ENCODE data around the gene TTYH1.

The TTYH1 gene

GRCh38 chr19:54391589-54392061 is 23.6 kb upstream of the TTYH1 start:
- peaks cover 7 to 10% of the 10 kb centered on the region in 2 donors for H3K27me3 ChIP-seq (ENCODE audit: control insufficient read depth in 2 of 2, insufficient read depth in 2 of 2, low read length in 2 of 2)
- H3K9ac ChIP-seq (ENCODE audit: low read depth in 1 of 2, low read length in 2 of 2): no peak overlapping the region
- no peak overlapping the region for H3K4me3 ChIP-seq (ENCODE audit: low read length in 2 of 2)
- no peaks in the 10 kb centered on the region for H3K36me3 ChIP-seq (ENCODE audit: control insufficient read depth in 2 of 2, insufficient read depth in 2 of 2, low read length in 2 of 2)
- no peaks in the 10 kb centered on the region for H3K9me3 ChIP-seq (ENCODE audit: control insufficient read depth in 2 of 2, low read length in 2 of 2)
- H3K4me1 ChIP-seq (ENCODE audit: control insufficient read depth in 2 of 2, insufficient read depth in 2 of 2, low read length in 2 of 2): peaks cover 0 to 6% of the 10 kb centered on the region in 2 donors
- H3K27ac ChIP-seq (ENCODE audit: low read depth in 2 of 2, low read length in 2 of 2): no peak overlapping the region

GRCh38 chr19:54392105-54392504 is 23.2 kb upstream of the TTYH1 start:
- Histone ChIP-seq H3K27me3 (ENCODE audit: control insufficient read depth in 2 of 2, insufficient read depth in 2 of 2, low read length in 2 of 2) (peaks cover 7 to 10% of the 10 kb centered on the region in 2 donors), H3K4me3 (ENCODE audit: low read length in 2 of 2) (no peak overlapping the region), H3K27ac (ENCODE audit: low read depth in 2 of 2, low read length in 2 of 2) (no peak overlapping the region), H3K9ac (ENCODE audit: low read depth in 1 of 2, low read length in 2 of 2) (no peak overlapping the region), H3K36me3 (ENCODE audit: control insufficient read depth in 2 of 2, insufficient read depth in 2 of 2, low read length in 2 of 2) (no peaks in the 10 kb centered on the region), H3K9me3 (ENCODE audit: control insufficient read depth in 2 of 2, low read length in 2 of 2) (no peaks in the 10 kb centered on the region), H3K4me1 (ENCODE audit: control insufficient read depth in 2 of 2, insufficient read depth in 2 of 2, low read length in 2 of 2) (peaks cover 0 to 6% of the 10 kb centered on the region in 2 donors)

GRCh38 chr19:54393381-54393780 is 21.9 kb upstream of the TTYH1 start:
- H3K4me1 ChIP-seq (ENCODE audit: control insufficient read depth in 2 of 2, insufficient read depth in 2 of 2, low read length in 2 of 2): peaks cover 0 to 6% of the 10 kb centered on the region in 2 donors
- H3K36me3 ChIP-seq (ENCODE audit: control insufficient read depth in 2 of 2, insufficient read depth in 2 of 2, low read length in 2 of 2): no peaks in the 10 kb centered on the region
- H3K27ac ChIP-seq (ENCODE audit: low read depth in 2 of 2, low read length in 2 of 2): no peak overlapping the region
- peaks cover 3 to 10% of the 10 kb centered on the region in 2 donors for H3K27me3 ChIP-seq (ENCODE audit: control insufficient read depth in 2 of 2, insufficient read depth in 2 of 2, low read length in 2 of 2)
- H3K9ac ChIP-seq (ENCODE audit: low read depth in 1 of 2, low read length in 2 of 2): no peak overlapping the region
- H3K9me3 ChIP-seq (ENCODE audit: control insufficient read depth in 2 of 2, low read length in 2 of 2): no peaks in the 10 kb centered on the region
- no peak overlapping the region for H3K4me3 ChIP-seq (ENCODE audit: low read length in 2 of 2)

- H3K9me3 ChIP-seq (ENCODE audit: control insufficient read depth in 2 of 2, low read length in 2 of 2): no peaks in the 10 kb centered on the region
- peaks cover 0 to 2% of the 10 kb centered on the region in 2 donors for H3K27me3 ChIP-seq (ENCODE audit: control insufficient read depth in 2 of 2, insufficient read depth in 2 of 2, low read length in 2 of 2)
- no peaks in the 10 kb centered on the region for H3K36me3 ChIP-seq (ENCODE audit: control insufficient read depth in 2 of 2, insufficient read depth in 2 of 2, low read length in 2 of 2)
- H3K4me1 ChIP-seq (ENCODE audit: control insufficient read depth in 2 of 2, insufficient read depth in 2 of 2, low read length in 2 of 2): no peaks in the 10 kb centered on the region
- H3K4me3 ChIP-seq (ENCODE audit: low read length in 2 of 2): no peak overlapping the region
- no peak overlapping the region for H3K27ac ChIP-seq (ENCODE audit: low read depth in 2 of 2, low read length in 2 of 2)
- no peak overlapping the region for H3K9ac ChIP-seq (ENCODE audit: low read depth in 1 of 2, low read length in 2 of 2)
Measured at GRCh38 chr19:54395685-54396084, 19.6 kb upstream of the TTYH1 start.

- Histone ChIP-seq H3K36me3 (ENCODE audit: control insufficient read depth in 2 of 2, insufficient read depth in 2 of 2, low read length in 2 of 2) (no peaks in the 10 kb centered on the region), H3K4me3 (ENCODE audit: low read length in 2 of 2) (no peak overlapping the region), H3K9me3 (ENCODE audit: control insufficient read depth in 2 of 2, low read length in 2 of 2) (no peaks in the 10 kb centered on the region), H3K27me3 (ENCODE audit: control insufficient read depth in 2 of 2, insufficient read depth in 2 of 2, low read length in 2 of 2) (no peaks in the 10 kb centered on the region), H3K4me1 (ENCODE audit: control insufficient read depth in 2 of 2, insufficient read depth in 2 of 2, low read length in 2 of 2) (no peaks in the 10 kb centered on the region), H3K27ac (ENCODE audit: low read depth in 2 of 2, low read length in 2 of 2) (no peak overlapping the region), H3K9ac (ENCODE audit: low read depth in 1 of 2, low read length in 2 of 2) (no peak overlapping the region)
Measured at GRCh38 chr19:54399189-54399588, 16.1 kb upstream of the TTYH1 start.

GRCh38 chr19:54400913-54401312 is 14.4 kb upstream of the TTYH1 start:
- H3K27me3 ChIP-seq (ENCODE audit: control insufficient read depth in 2 of 2, insufficient read depth in 2 of 2, low read length in 2 of 2): no peaks in the 10 kb centered on the region
- no peak overlapping the region for H3K9ac ChIP-seq (ENCODE audit: low read depth in 1 of 2, low read length in 2 of 2)
- H3K4me3 ChIP-seq (ENCODE audit: low read length in 2 of 2): no peak overlapping the region
- H3K9me3 ChIP-seq (ENCODE audit: control insufficient read depth in 2 of 2, low read length in 2 of 2): no peaks in the 10 kb centered on the region
- no peaks in the 10 kb centered on the region for H3K4me1 ChIP-seq (ENCODE audit: control insufficient read depth in 2 of 2, insufficient read depth in 2 of 2, low read length in 2 of 2)
- H3K27ac ChIP-seq (ENCODE audit: low read depth in 2 of 2, low read length in 2 of 2): no peak overlapping the region
- H3K36me3 ChIP-seq (ENCODE audit: control insufficient read depth in 2 of 2, insufficient read depth in 2 of 2, low read length in 2 of 2): no peaks in the 10 kb centered on the region

- no peaks in the 10 kb centered on the region for H3K36me3 ChIP-seq (ENCODE audit: control insufficient read depth in 2 of 2, insufficient read depth in 2 of 2, low read length in 2 of 2)
- H3K4me3 ChIP-seq (ENCODE audit: low read length in 2 of 2): no peak overlapping the region
- H3K27me3 ChIP-seq (ENCODE audit: control insufficient read depth in 2 of 2, insufficient read depth in 2 of 2, low read length in 2 of 2): no peaks in the 10 kb centered on the region
- no peaks in the 10 kb centered on the region for H3K9me3 ChIP-seq (ENCODE audit: control insufficient read depth in 2 of 2, low read length in 2 of 2)
- H3K4me1 ChIP-seq (ENCODE audit: control insufficient read depth in 2 of 2, insufficient read depth in 2 of 2, low read length in 2 of 2): no peaks in the 10 kb centered on the region
- no peak overlapping the region for H3K27ac ChIP-seq (ENCODE audit: low read depth in 2 of 2, low read length in 2 of 2)
- H3K9ac ChIP-seq (ENCODE audit: low read depth in 1 of 2, low read length in 2 of 2): no peak overlapping the region
Measured at GRCh38 chr19:54403054-54403453, 12.2 kb upstream of the TTYH1 start.

- no peaks in the 10 kb centered on the region for H3K4me1 ChIP-seq (ENCODE audit: control insufficient read depth in 2 of 2, insufficient read depth in 2 of 2, low read length in 2 of 2)
- H3K9me3 ChIP-seq (ENCODE audit: control insufficient read depth in 2 of 2, low read length in 2 of 2): no peaks in the 10 kb centered on the region
- no peak overlapping the region for H3K27ac ChIP-seq (ENCODE audit: low read depth in 2 of 2, low read length in 2 of 2)
- no peak overlapping the region for H3K4me3 ChIP-seq (ENCODE audit: low read length in 2 of 2)
- H3K27me3 ChIP-seq (ENCODE audit: control insufficient read depth in 2 of 2, insufficient read depth in 2 of 2, low read length in 2 of 2): peaks cover 0 to 3% of the 10 kb centered on the region in 2 donors
- no peak overlapping the region for H3K9ac ChIP-seq (ENCODE audit: low read depth in 1 of 2, low read length in 2 of 2)
- no peaks in the 10 kb centered on the region for H3K36me3 ChIP-seq (ENCODE audit: control insufficient read depth in 2 of 2, insufficient read depth in 2 of 2, low read length in 2 of 2)
Measured at GRCh38 chr19:54405628-54406027, 9.6 kb upstream of the TTYH1 start.

- H3K4me3 ChIP-seq (ENCODE audit: low read length in 2 of 2): no peak overlapping the region
- H3K27me3 ChIP-seq (ENCODE audit: control insufficient read depth in 2 of 2, insufficient read depth in 2 of 2, low read length in 2 of 2): peaks cover 0 to 3% of the 10 kb centered on the region in 2 donors
- no peak overlapping the region for H3K9ac ChIP-seq (ENCODE audit: low read depth in 1 of 2, low read length in 2 of 2)
- H3K36me3 ChIP-seq (ENCODE audit: control insufficient read depth in 2 of 2, insufficient read depth in 2 of 2, low read length in 2 of 2): no peaks in the 10 kb centered on the region
- no peaks in the 10 kb centered on the region for H3K4me1 ChIP-seq (ENCODE audit: control insufficient read depth in 2 of 2, insufficient read depth in 2 of 2, low read length in 2 of 2)
- no peaks in the 10 kb centered on the region for H3K9me3 ChIP-seq (ENCODE audit: control insufficient read depth in 2 of 2, low read length in 2 of 2)
- no peak overlapping the region for H3K27ac ChIP-seq (ENCODE audit: low read depth in 2 of 2, low read length in 2 of 2)
Measured at GRCh38 chr19:54407780-54408179, 7.5 kb upstream of the TTYH1 start.

- Histone ChIP-seq H3K9me3 (ENCODE audit: control insufficient read depth in 2 of 2, low read length in 2 of 2) (no peaks in the 10 kb centered on the region), H3K27me3 (ENCODE audit: control insufficient read depth in 2 of 2, insufficient read depth in 2 of 2, low read length in 2 of 2) (peaks cover 0 to 3% of the 10 kb centered on the region in 2 donors), H3K4me1 (ENCODE audit: control insufficient read depth in 2 of 2, insufficient read depth in 2 of 2, low read length in 2 of 2) (no peaks in the 10 kb centered on the region), H3K27ac (ENCODE audit: low read depth in 2 of 2, low read length in 2 of 2) (no peak overlapping the region), H3K36me3 (ENCODE audit: control insufficient read depth in 2 of 2, insufficient read depth in 2 of 2, low read length in 2 of 2) (no peaks in the 10 kb centered on the region), H3K9ac (ENCODE audit: low read depth in 1 of 2, low read length in 2 of 2) (no peak overlapping the region), H3K4me3 (ENCODE audit: low read length in 2 of 2) (no peak overlapping the region)
Measured at GRCh38 chr19:54408456-54409026, 6.7 kb upstream of the TTYH1 start.
